Lung microvascular endothelial cell (primary cell): Measurements from ENCODE around the gene ARL17A. TPM values are rescaled to one million over a fixed set of nuclear protein-coding genes. Genes with fewer than 3 reads are reported as not detected.
"Not testable (repeated sequence)": the region's sequence is repeated elsewhere in the genome, so short reads cannot be mapped to it uniquely, and the experiment has no call there.

ENCODE experiments used
- DNase-seq, 2 donors: peaks; one replicate each; pipeline versions ENCODE4 v3.0.0 to v3.0.0-alpha.2; 2010; ENCODE audit warnings: low read depth in 2 of 2
- total RNA-seq: library from RNA; depleted of rRNA; stranded (reverse); fragments of >200 nt; gene quantifications from 2 replicates; pipeline ENCODE4 v1.2.1, GENCODE V29; 2014

The ARL17A gene
- 1.3 and 4.0 TPM in 2 replicates for total RNA-seq

GRCh38 chr17:46579083-46580075 is at the start of gene ARL17A:
ARL17A (minus strand) TSS chr17:46579691; CDS start chr17:46576322, 3,369 bp downstream.
- DNase-seq: not testable (repeated sequence)

GRCh38 chr17:46628753-46629436 is 49.4 kb upstream of the ARL17A start:
- not testable (repeated sequence) for DNase-seq

- DNase-seq: not testable (repeated sequence)
These were observed 48.0 kb upstream of the ARL17A start for GRCh38 chr17:46627452-46627851.

- DNase-seq: not testable (repeated sequence)
These were observed 45.2 kb upstream of the ARL17A start for GRCh38 chr17:46624726-46625125.

GRCh38 chr17:46623790-46624189 is 44.3 kb upstream of the ARL17A start:
- DNase-seq: not testable (repeated sequence)

- DNase-seq: not testable (repeated sequence)
These were observed 39.5 kb upstream of the ARL17A start for GRCh38 chr17:46618975-46619374.

- DNase-seq: not testable (repeated sequence)
These were observed 37.6 kb upstream of the ARL17A start for GRCh38 chr17:46617121-46617520.

GRCh38 chr17:46613876-46614275 is 34.4 kb upstream of the ARL17A start:
- not testable (repeated sequence) for DNase-seq

- DNase-seq: not testable (repeated sequence)
These were observed 31.8 kb upstream of the ARL17A start for GRCh38 chr17:46611304-46611703.

- not testable (repeated sequence) for DNase-seq
These were observed 23.6 kb upstream of the ARL17A start for GRCh38 chr17:46603125-46603524.

- DNase-seq: not testable (repeated sequence)
These were observed 21.3 kb upstream of the ARL17A start for GRCh38 chr17:46600767-46601166.

- DNase-seq: not testable (repeated sequence)
These were observed 18.9 kb upstream of the ARL17A start for GRCh38 chr17:46598344-46598931.

GRCh38 chr17:46591332-46591731 is 11.8 kb upstream of the ARL17A start:
- DNase-seq: not testable (repeated sequence)

GRCh38 chr17:46590157-46591146 is 11.0 kb upstream of the ARL17A start, which contains the start of gene NSF:
NSF (plus strand) TSS chr17:46590669; CDS start chr17:46590776, 107 bp downstream.
- DNase-seq: not testable (repeated sequence)

GRCh38 chr17:46585444-46585843 is 6.0 kb upstream of the ARL17A start:
- not testable (repeated sequence) for DNase-seq

GRCh38 chr17:46580082-46580481 is 591 bp upstream of the ARL17A start:
- DNase-seq: not testable (repeated sequence)

GRCh38 chr17:46571796-46572195 is 7.7 kb downstream of the ARL17A start:
- not testable (repeated sequence) for DNase-seq

GRCh38 chr17:46566980-46567379 is 12.5 kb downstream of the ARL17A start:
- DNase-seq: not testable (repeated sequence)

GRCh38 chr17:46566284-46566683 is 13.2 kb downstream of the ARL17A start:
- not testable (repeated sequence) for DNase-seq

GRCh38 chr17:46560048-46560447 is 19.4 kb downstream of the ARL17A start:
- DNase-seq: not testable (repeated sequence)
